Sigmoid colon (tissue), 4 donors: Measurements from ENCODE around the gene DICER1.

Experiments used
- POLR2A ChIP-seq, 2 donors: fragments of 450-650 bp; IDR thresholded peaks; one replicate each; pipeline ENCODE4 v1.6.1; 2016; ENCODE audit warnings: antibody characterized with exemption in 2 of 2, mild to moderate bottlenecking in 2 of 2, moderate library complexity in 2 of 2
- POLR2AphosphoS5 ChIP-seq, 4 donors: sonication (generic); formaldehyde crosslinking; IDR thresholded peaks; one replicate each; pipeline ENCODE4 v1.6.1; 2017; ENCODE audit warnings: antibody characterized with exemption in 4 of 4
- TF ChIP-seq, protein P1 (sequence below), 4 experiments: fragments of 450-650 bp in 3 of 4; fragments of 200-600 bp in 1 of 4; IDR thresholded peaks; one replicate each; pipeline ENCODE4 v1.5.1; 2016 to 2019; ENCODE audit warnings: antibody characterized with exemption in 4 of 4, mild to moderate bottlenecking in 3 of 4, moderate library complexity in 2 of 4

DNA sequence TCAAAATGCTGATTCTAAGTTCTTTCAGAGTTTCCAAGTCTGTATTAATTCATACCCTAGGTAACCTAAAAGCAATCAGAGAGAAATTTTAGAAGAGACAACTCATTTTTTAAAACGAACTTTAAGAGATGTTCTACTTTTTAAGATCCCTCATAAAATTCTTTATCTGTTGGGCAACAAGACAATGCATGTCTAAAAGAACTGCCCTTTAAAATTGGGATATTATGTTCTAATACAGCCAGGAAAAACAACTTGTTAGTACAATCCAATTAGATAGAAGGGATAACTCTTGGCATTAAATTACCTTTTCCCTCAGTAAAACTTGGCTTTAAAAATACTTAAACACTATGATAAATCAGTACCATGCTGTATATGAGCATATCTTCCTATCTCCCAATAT lies 15.6 kb downstream of the DICER1 start:
- TF ChIP-seq, protein P1, sequence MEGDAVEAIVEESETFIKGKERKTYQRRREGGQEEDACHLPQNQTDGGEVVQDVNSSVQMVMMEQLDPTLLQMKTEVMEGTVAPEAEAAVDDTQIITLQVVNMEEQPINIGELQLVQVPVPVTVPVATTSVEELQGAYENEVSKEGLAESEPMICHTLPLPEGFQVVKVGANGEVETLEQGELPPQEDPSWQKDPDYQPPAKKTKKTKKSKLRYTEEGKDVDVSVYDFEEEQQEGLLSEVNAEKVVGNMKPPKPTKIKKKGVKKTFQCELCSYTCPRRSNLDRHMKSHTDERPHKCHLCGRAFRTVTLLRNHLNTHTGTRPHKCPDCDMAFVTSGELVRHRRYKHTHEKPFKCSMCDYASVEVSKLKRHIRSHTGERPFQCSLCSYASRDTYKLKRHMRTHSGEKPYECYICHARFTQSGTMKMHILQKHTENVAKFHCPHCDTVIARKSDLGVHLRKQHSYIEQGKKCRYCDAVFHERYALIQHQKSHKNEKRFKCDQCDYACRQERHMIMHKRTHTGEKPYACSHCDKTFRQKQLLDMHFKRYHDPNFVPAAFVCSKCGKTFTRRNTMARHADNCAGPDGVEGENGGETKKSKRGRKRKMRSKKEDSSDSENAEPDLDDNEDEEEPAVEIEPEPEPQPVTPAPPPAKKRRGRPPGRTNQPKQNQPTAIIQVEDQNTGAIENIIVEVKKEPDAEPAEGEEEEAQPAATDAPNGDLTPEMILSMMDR (IDR thresholded peaks at IDR 0.05), result no peak
- TF ChIP-seq POLR2A (IDR thresholded peaks at IDR 0.05), result no peak
- TF ChIP-seq POLR2AphosphoS5 (IDR thresholded peaks at IDR 0.05), result no peak
